Smooth muscle cell (in vitro differentiated cells): ENCODE measurements around the gene SLC8A1. TPM values are rescaled to one million over a fixed set of nuclear protein-coding genes. Genes with fewer than 3 reads are reported as not detected.

Experiments
- DNase-seq: peaks from one replicate; lab custom pipeline; 2025; ENCODE audit not compliant: unreplicated experiment; lab: John Stamatoyannopoulos, UW
- H2AFZ ChIP-seq: fragments of 200-600 bp; sonication (generic); 2 replicates; pipeline ENCODE4 v1.6.0; 2016; ENCODE audit warnings: antibody characterized with exemption, low read depth, mild to moderate bottlenecking
- H3F3A ChIP-seq: fragments of 200-600 bp; sonication (generic); 2 replicates; pipeline ENCODE4 v1.6.0; 2017; ENCODE audit warnings: antibody characterized with exemption, low read depth
- H3K27ac ChIP-seq: fragments of 200-600 bp; sonication (generic); 2 replicates; pipeline ENCODE4 v1.5.1; 2016; ENCODE audit warnings: low read depth, mild to moderate bottlenecking
- H3K27me3 ChIP-seq: fragments of 200-600 bp; sonication (generic); 2 replicates; pipeline ENCODE4 v1.6.1; 2016; ENCODE audit warnings: low read depth, mild to moderate bottlenecking
- H3K36me3 ChIP-seq: fragments of 200-600 bp; sonication (generic); 2 replicates; pipeline ENCODE4 v1.5.1; 2016; ENCODE audit warnings: low read depth
- H3K4me1 ChIP-seq: fragments of 200-600 bp; sonication (generic); 2 replicates; pipeline ENCODE4 v1.5.1; 2016; ENCODE audit warnings: low read depth
- H3K4me2 ChIP-seq: fragments of 200-600 bp; sonication (generic); 2 replicates; pipeline ENCODE4 v1.6.0; 2016; ENCODE audit warnings: mild to moderate bottlenecking
- H3K4me3 ChIP-seq: fragments of 200-600 bp; sonication (generic); 2 replicates; pipeline ENCODE4 v1.5.1; 2016; ENCODE audit warnings: mild to moderate bottlenecking
- H3K79me2 ChIP-seq: fragments of 200-600 bp; sonication (generic); 2 replicates; pipeline ENCODE4 v1.6.0; 2016; ENCODE audit warnings: low read depth, mild to moderate bottlenecking
- H3K9ac ChIP-seq: fragments of 200-600 bp; sonication (generic); 2 replicates; pipeline ENCODE4 v1.6.0; 2016; ENCODE audit warnings: low read depth
- H3K9me3 ChIP-seq: fragments of 200-600 bp; sonication (generic); replicated peaks from 2 replicates; pipeline ENCODE4 v1.5.1; 2016; ENCODE audit warnings: low read depth
- H4K20me1 ChIP-seq: fragments of 200-600 bp; sonication (generic); 2 replicates; pipeline ENCODE4 v1.6.0; 2016; ENCODE audit warnings: low read depth
- CTCF ChIP-seq: fragments of 200-600 bp; sonication (generic); IDR thresholded peaks from 2 replicates; pipeline ENCODE4 v1.5.1; 2017; ENCODE audit warnings: borderline replicate concordance, mild to moderate bottlenecking, antibody characterized with exemption; ENCODE audit not compliant: insufficient read depth, poor library complexity, severe bottlenecking
- WGBS: methylation state at CpG from one replicate; pipeline ENCODE4 v1.1.7; 2016; ENCODE audit warnings: low lambda C conversion rate; 5-methylcytosine and 5-hydroxymethylcytosine counted together
- polyA plus RNA-seq: library from polyadenylated mRNA; unstranded; fragments of >200 nt; fragmentation: Nextera tagmentation; extraction: Ambion mirVana; gene quantifications from 2 replicates; pipeline ENCODE4 v1.2.1, GENCODE V29; 2016
- total RNA-seq: library from RNA; depleted of rRNA; stranded (reverse); fragments of >200 nt; gene quantifications from 2 replicates; pipeline ENCODE4 v1.2.3, GENCODE V29; 2014

The SLC8A1 gene
- total and polyA plus RNA-seq, 2 experiments from 2014 or later, result 1.1 to 5.3 TPM

- no peak for DNase-seq
- Histone ChIP-seq H3K27me3 (no peaks in the 10 kb centered on the region), H3K4me2 (no peak overlapping the region), H3K79me2 (no peaks in the 10 kb centered on the region), H3K4me1 (no peaks in the 10 kb centered on the region), H3K9me3 (no peaks in the 10 kb centered on the region), H3K9ac (no peak overlapping the region), H3K4me3 (no peak overlapping the region), H3F3A (no peaks in the 10 kb centered on the region), H3K27ac (peak overlapping the region; percentile 42), H2AFZ (no peak overlapping the region), H3K36me3 (no peaks in the 10 kb centered on the region), H4K20me1 (no peaks in the 10 kb centered on the region)
- TF ChIP-seq CTCF, result no peak
- WGBS, result 92% methylated on average over 5 of the region's 5 CpGs
These were observed 103.9 kb downstream of the SLC8A1 start for GRCh38 chr2:40348038-40348437.

GRCh38 chr2:40346535-40347354 lies 105.1 kb downstream of the SLC8A1 start:
- Histone ChIP-seq H3F3A (no peaks in the 10 kb centered on the region), H3K36me3 (no peaks in the 10 kb centered on the region), H3K9me3 (no peaks in the 10 kb centered on the region), H3K4me3 (no peak overlapping the region), H3K9ac (no peak overlapping the region), H3K4me2 (no peak overlapping the region), H4K20me1 (no peaks in the 10 kb centered on the region), H3K79me2 (no peaks in the 10 kb centered on the region), H2AFZ (no peak overlapping the region), H3K27me3 (no peaks in the 10 kb centered on the region), H3K27ac (no peak overlapping the region), H3K4me1 (no peaks in the 10 kb centered on the region)
- DNase-seq, result no peak
- WGBS, result 98% methylated on average over 3 of the region's 3 CpGs
- TF ChIP-seq CTCF, result no peak

GRCh38 chr2:40344364-40344763 lies 107.5 kb downstream of the SLC8A1 start:
- TF ChIP-seq CTCF, result no peak
- Histone ChIP-seq H4K20me1 (no peaks in the 10 kb centered on the region), H3K27me3 (no peaks in the 10 kb centered on the region), H3K4me2 (no peak overlapping the region), H3K27ac (no peak overlapping the region), H3K36me3 (no peaks in the 10 kb centered on the region), H3K9me3 (no peaks in the 10 kb centered on the region), H3K4me3 (no peak overlapping the region), H2AFZ (no peak overlapping the region), H3K79me2 (no peaks in the 10 kb centered on the region), H3F3A (no peaks in the 10 kb centered on the region), H3K9ac (no peak overlapping the region), H3K4me1 (no peaks in the 10 kb centered on the region)
- WGBS, result 83% methylated on average over 1 of the region's 1 CpG
- DNase-seq, result no peak

- DNase-seq, result no peak
- Histone ChIP-seq H3K27ac (no peak overlapping the region), H3K79me2 (no peaks in the 10 kb centered on the region), H3F3A (no peaks in the 10 kb centered on the region), H3K9ac (no peak overlapping the region), H4K20me1 (no peaks in the 10 kb centered on the region), H3K9me3 (no peaks in the 10 kb centered on the region), H3K27me3 (no peaks in the 10 kb centered on the region), H3K4me3 (no peak overlapping the region), H3K4me2 (no peak overlapping the region), H3K36me3 (no peaks in the 10 kb centered on the region), H2AFZ (no peak overlapping the region), H3K4me1 (no peaks in the 10 kb centered on the region)
- no peak for TF ChIP-seq CTCF
- WGBS, result 51% methylated on average over 2 of the region's 2 CpGs
These were observed 108.0 kb downstream of the SLC8A1 start for GRCh38 chr2:40343902-40344301.
